ENCODE measurements around the gene SORBS1. TPM values are rescaled to one million over a fixed set of nuclear protein-coding genes. Genes with fewer than 3 reads are reported as not detected.

SORBS1 gene
- polyA plus RNA-seq, 1 donor from 2014 or later: 39.5 TPM

GRCh38 chr10:95421782-95422181 lies 139.4 kb downstream of the SORBS1 start:
- H3F3A ChIP-seq (ENCODE audit: insufficient read depth, low read length, poor library complexity, severe bottlenecking): no peaks in the 10 kb centered on the region
- no peaks in the 10 kb centered on the region for H4K20me1 ChIP-seq (ENCODE audit: insufficient read depth)
- H3K9me3 ChIP-seq (ENCODE audit: low read length): no peaks in the 10 kb centered on the region
- H3K9ac ChIP-seq (ENCODE audit: low read length): no peak overlapping the region
- no peak for TF ChIP-seq REST (IDR thresholded peaks at IDR 0.05; ENCODE audit: borderline replicate concordance)
- no peak for TF ChIP-seq RAD21 (conservative IDR thresholded peaks at IDR 0.05)
- no peak for TF ChIP-seq SMC3 (conservative IDR thresholded peaks at IDR 0.05; ENCODE audit: poor library complexity)
- TF ChIP-seq CTCF (IDR thresholded peaks at IDR 0.05; ENCODE audit: poor library complexity, severe bottlenecking): no peak
- no peak for TF ChIP-seq EZH2 (IDR thresholded peaks at IDR 0.05; ENCODE audit: borderline replicate concordance, insufficient read depth, low read length, poor library complexity, severe bottlenecking)
- TF ChIP-seq POLR2AphosphoS5 (IDR thresholded peaks at IDR 0.05): no peak
- TF ChIP-seq MXI1 (conservative IDR thresholded peaks at IDR 0.05; ENCODE audit: poor library complexity, severe bottlenecking): no peak
- no peak for TF ChIP-seq EP300 (conservative IDR thresholded peaks at IDR 0.05; ENCODE audit: poor library complexity, severe bottlenecking)
- no peak for TF ChIP-seq TAF1 (IDR thresholded peaks at IDR 0.05; ENCODE audit: low read depth)
- no peaks in the 10 kb centered on the region for H3K27me3 ChIP-seq (ENCODE audit: insufficient read depth, low read depth, low read length)
- peaks cover 2% of the 10 kb centered on the region for H3K36me3 ChIP-seq (ENCODE audit: insufficient read depth, low read length)
- no peak overlapping the region for H3K4me3 ChIP-seq (ENCODE audit: low read length)
- H2AFZ ChIP-seq (ENCODE audit: low read depth, low read length): no peak overlapping the region
- H3K4me2 ChIP-seq (ENCODE audit: low read length): no peak overlapping the region
- H3K9me2 ChIP-seq (ENCODE audit: insufficient read depth, low read length): no peaks in the 10 kb centered on the region
- H3K27ac ChIP-seq (ENCODE audit: low read length): no peak overlapping the region
- no peaks in the 10 kb centered on the region for H3K79me2 ChIP-seq (replicated peaks; ENCODE audit: insufficient read depth, low read length)

- Histone ChIP-seq H2AFZ (ENCODE audit: low read depth, low read length) (no peak overlapping the region), H3K27ac (ENCODE audit: low read length) (no peak overlapping the region), H3K4me3 (ENCODE audit: low read length) (no peak overlapping the region), H3K36me3 (ENCODE audit: insufficient read depth, low read length) (peaks cover 5% of the 10 kb centered on the region), H3K4me2 (ENCODE audit: low read length) (no peak overlapping the region), H4K20me1 (ENCODE audit: insufficient read depth) (no peaks in the 10 kb centered on the region), H3K9me3 (ENCODE audit: low read length) (no peaks in the 10 kb centered on the region), H3K27me3 (ENCODE audit: insufficient read depth, low read depth, low read length) (no peaks in the 10 kb centered on the region), H3K9ac (ENCODE audit: low read length) (no peak overlapping the region), H3F3A (ENCODE audit: insufficient read depth, low read length, poor library complexity, severe bottlenecking) (no peaks in the 10 kb centered on the region), H3K79me2 (replicated peaks; ENCODE audit: insufficient read depth, low read length) (no peaks in the 10 kb centered on the region), H3K9me2 (ENCODE audit: insufficient read depth, low read length) (no peaks in the 10 kb centered on the region)
- TF ChIP-seq MXI1 (conservative IDR thresholded peaks at IDR 0.05; ENCODE audit: poor library complexity, severe bottlenecking) (no peak), POLR2AphosphoS5 (IDR thresholded peaks at IDR 0.05) (no peak), EZH2 (IDR thresholded peaks at IDR 0.05; ENCODE audit: borderline replicate concordance, insufficient read depth, low read length, poor library complexity, severe bottlenecking) (no peak), SMC3 (conservative IDR thresholded peaks at IDR 0.05; ENCODE audit: poor library complexity) (no peak), REST (IDR thresholded peaks at IDR 0.05; ENCODE audit: borderline replicate concordance) (no peak), CTCF (IDR thresholded peaks at IDR 0.05; ENCODE audit: poor library complexity, severe bottlenecking) (no peak), EP300 (conservative IDR thresholded peaks at IDR 0.05; ENCODE audit: poor library complexity, severe bottlenecking) (no peak), RAD21 (conservative IDR thresholded peaks at IDR 0.05) (no peak), TAF1 (IDR thresholded peaks at IDR 0.05; ENCODE audit: low read depth) (no peak)
These were observed 141.8 kb downstream of the SORBS1 start for GRCh38 chr10:95419399-95419798.

All from neural cell (in vitro differentiated cells).